Stimulated activated CD4-positive, alpha-beta T cell treated with anti-CD3 and anti-CD28 coated beads, Interleukin-4, amount 100 ng/mL, for 1 hour (primary cell): ENCODE results near the gene ZFAND3.

ENCODE experiments used
- DNase-seq: peaks from one replicate; pipeline ENCODE4 v3.0.0-alpha.2; 2020

ZFAND3 gene

GRCh38 chr6:37819177-37819801 is at the start of gene ZFAND3:
Gene ZFAND3, plus strand, starts transcription at chr6:37819727. Its CDS starts 219 bp downstream, at chr6:37819946.
- DNase-seq = peak; percentile 86

GRCh38 chr6:37774028-37774680 is 45.4 kb upstream of the ZFAND3 start:
- no peak for DNase-seq

GRCh38 chr6:37776566-37776965 is 43.0 kb upstream of the ZFAND3 start:
- no peak for DNase-seq

- no peak for DNase-seq
Measured at GRCh38 chr6:37777272-37777834, 42.2 kb upstream of the ZFAND3 start.

- DNase-seq = no peak
Measured at GRCh38 chr6:37779111-37779800, 40.3 kb upstream of the ZFAND3 start.

GRCh38 chr6:37779902-37780628 is 39.5 kb upstream of the ZFAND3 start:
- no peak for DNase-seq

- no peak for DNase-seq
Measured at GRCh38 chr6:37781788-37782187, 37.7 kb upstream of the ZFAND3 start.

GRCh38 chr6:37783025-37783855 is 36.3 kb upstream of the ZFAND3 start:
- DNase-seq = no peak

GRCh38 chr6:37783856-37784584 is 35.5 kb upstream of the ZFAND3 start:
- DNase-seq = peak; percentile 19

GRCh38 chr6:37784585-37784967 is 35.0 kb upstream of the ZFAND3 start:
- no peak for DNase-seq

- no peak for DNase-seq
Measured at GRCh38 chr6:37785002-37785662, 34.4 kb upstream of the ZFAND3 start.

GRCh38 chr6:37785663-37786270 is 33.8 kb upstream of the ZFAND3 start:
- DNase-seq = no peak

- DNase-seq = no peak
Measured at GRCh38 chr6:37787216-37787615, 32.3 kb upstream of the ZFAND3 start.

- DNase-seq = no peak
Measured at GRCh38 chr6:37788259-37788658, 31.3 kb upstream of the ZFAND3 start.

GRCh38 chr6:37791156-37791919 is 28.2 kb upstream of the ZFAND3 start:
- peak; percentile 84 for DNase-seq

GRCh38 chr6:37792457-37793033 is 27.0 kb upstream of the ZFAND3 start:
- DNase-seq = no peak

- DNase-seq = no peak
Measured at GRCh38 chr6:37793067-37793466, 26.5 kb upstream of the ZFAND3 start.

- no peak for DNase-seq
Measured at GRCh38 chr6:37794825-37795224, 24.7 kb upstream of the ZFAND3 start.
